HG03045 (cell line): Measurements from ENCODE around the gene ZBTB20.
A peak's percentile ranks its signal among the peaks of the same experiment; 100 is the strongest.
"Not testable (repeated sequence)": the region's sequence is repeated elsewhere in the genome, so short reads cannot be mapped to it uniquely, and the experiment has no call there.

ENCODE experiments used
- ATAC-seq: cut with Tn5 transposase; IDR thresholded peaks from one replicate; pipeline ENCODE4 v1.9.1; 2021; ENCODE audit warnings: mild to moderate bottlenecking, moderate library complexity; ENCODE audit not compliant: unreplicated experiment

The ZBTB20 gene

DNA sequence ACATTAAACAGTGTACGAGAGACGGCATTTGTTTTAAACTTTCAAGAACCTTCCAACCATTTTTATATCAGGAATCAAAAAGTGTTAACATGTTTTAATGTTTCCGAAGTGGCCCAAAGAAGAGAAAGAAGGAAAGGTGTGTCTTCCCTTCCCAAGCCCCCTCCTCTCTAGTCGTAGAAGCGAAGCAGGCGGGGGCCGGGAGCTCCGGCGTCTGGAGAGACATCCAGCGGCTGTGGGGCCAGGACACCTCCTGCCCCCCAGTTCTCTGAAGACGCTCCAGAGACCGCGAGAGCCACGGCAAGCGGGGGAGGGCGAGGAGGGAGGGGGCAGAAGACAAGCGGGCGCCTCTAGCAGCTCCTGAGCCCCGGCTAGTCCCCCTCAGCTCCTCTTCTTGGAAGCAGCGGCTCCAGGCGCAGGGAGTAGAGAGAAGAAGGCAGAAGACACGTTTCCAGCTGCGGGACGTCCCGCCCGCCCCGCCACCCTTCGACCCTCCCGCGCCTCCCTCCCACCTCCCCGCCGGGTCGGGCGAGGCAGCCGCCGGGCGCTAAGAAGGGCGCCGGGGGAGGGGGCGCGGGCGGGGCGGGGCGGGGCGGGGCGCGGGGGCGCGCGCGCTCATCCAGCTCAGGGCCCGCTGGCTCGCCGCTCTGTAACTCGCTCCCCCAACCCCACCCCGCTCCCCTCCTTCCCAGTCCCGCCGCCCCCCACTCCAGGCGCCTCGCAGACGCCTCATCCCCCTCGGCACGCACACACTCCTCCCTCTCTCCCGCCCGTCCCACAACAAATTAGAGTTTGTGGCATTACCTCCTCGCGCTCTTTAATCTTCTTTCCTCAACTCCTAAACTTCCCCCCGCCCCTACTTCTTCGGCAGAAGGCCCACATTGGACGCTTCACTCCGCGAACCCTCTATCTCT lies at the start of gene ZBTB20:
Gene ZBTB20, minus strand, starts transcription at position 871 of the 911 bp plus-strand sequence.
- ATAC-seq, result peak; percentile 33

DNA sequence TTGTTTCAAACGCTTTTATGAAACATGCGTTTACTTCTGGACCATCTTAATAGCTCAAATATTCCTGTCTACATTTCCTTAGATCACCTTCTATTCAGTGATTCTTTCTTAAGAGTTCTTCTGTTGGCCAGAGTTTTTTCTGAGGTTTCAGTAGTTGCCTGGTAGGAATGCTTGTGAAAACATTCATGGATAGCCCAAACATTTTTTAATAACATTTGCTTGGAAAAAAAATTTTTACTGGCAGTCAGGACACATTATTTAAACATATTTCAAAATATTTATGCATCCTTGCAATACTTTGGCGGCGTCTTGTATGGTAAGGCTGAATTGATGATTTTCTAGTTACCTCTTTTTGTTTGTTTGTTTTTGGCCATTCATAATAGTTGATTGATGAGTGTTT lies 47.4 kb upstream of the ZBTB20 start:
- no peak for ATAC-seq

DNA sequence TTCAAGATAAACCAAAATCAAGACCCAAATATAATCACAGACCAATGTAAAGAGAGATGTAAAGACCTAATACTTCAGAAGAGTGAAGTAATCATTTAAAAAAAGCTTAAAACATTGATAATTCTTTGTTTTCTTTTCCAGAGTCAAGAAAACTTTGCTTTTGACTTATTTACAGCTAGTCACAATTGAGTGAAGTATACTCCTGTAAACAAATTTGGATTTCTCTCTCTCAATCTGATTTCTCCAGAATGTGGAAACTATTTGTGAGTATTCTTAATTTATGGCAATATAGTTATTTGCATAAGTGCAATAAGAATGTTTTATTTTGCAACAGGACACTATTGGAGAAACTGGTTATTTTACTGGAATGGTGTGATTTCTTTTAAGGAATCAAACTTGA lies 43.7 kb upstream of the ZBTB20 start:
- ATAC-seq, result no peak

DNA sequence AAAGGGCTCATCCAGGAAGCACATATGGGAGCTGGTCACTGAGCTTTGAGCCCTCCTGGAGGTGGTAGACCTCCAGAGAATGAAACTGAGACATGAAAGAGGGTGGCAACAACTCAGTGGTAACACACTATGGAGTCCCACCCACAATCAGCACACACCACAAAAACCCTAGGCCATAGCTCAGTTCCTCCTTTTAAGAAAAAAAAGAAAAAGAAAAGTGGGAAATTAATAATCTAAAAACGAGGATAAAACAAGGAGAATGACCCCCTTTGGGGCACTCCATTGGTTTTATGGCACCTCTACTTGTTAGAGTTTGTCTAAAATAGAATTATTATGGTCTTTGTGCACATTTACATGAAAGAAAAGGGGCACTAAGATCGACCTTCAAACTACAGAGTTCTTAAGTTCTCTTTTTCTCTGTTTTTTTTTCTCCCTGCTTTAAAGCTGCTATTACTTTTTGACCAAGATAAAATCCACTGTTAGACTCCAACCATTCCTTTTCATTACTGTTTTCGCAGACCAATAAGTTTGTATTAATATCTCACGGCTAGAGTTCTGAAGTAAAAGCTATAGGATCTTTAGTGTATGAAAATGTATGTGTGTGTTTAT lies 40.2 kb upstream of the ZBTB20 start:
- ATAC-seq, result peak; percentile 100

DNA sequence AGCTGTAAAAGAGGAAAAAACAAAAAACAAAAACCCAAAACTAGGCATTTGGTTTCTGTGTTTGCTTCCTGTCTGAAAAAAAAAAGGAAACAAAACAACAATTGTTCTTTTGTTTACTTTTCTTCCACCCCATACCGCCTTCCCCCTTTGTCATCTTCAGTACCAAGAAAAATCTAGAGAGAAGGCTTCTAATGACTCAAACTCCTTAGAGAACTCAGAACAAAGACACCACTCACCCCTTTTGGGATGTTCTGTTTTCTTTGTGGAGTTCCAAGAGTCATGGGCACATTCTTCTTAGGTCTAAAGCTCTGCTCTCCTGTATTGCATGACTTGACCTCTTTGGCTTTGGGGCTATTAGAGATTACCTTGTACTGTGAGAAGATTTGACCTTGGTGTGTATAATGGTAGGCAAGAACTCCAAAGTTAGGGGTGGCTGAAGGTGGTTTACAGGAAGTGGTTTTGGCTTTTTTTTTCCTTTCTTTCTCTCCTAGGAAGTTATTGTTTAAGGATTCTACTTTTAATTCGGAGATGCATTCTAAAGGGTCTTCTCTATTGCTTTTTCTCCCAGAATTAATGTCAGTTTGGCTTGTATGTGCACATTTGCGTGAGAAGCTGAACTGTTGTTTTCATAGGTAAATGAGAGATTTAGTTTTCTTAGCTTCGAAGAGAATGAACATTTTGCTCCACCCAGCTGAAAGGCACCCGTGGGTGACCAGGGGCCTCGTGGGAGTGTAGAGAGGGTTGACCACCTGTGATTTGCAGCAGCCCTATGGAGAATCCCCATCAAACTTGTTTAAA lies 39.5 kb upstream of the ZBTB20 start:
- peak; percentile 39 for ATAC-seq

GRCh38 chr3:115184859-115185572 lies 37.9 kb upstream of the ZBTB20 start:
- ATAC-seq, result not testable (repeated sequence)

DNA sequence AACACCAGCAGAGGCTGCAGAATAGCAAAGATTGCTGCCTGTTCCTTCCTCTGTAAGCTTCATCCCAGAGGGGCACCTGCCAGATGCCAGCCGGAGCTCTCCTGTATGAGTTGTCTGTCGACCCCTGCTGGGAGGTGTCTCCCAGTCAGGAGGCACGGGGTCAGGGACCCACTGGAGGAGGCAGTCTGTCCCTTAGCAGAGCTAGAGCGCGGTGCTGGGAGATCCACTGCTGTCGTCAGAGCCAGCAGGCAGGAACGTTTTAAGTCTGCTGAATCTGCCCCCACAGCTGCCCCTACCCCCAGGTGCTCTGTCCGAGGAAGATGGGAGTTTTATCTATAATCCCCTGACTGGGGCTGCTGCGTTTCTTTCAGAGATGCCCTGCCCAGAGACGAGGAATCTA lies 31.8 kb upstream of the ZBTB20 start:
- ATAC-seq, result not testable (repeated sequence)

DNA sequence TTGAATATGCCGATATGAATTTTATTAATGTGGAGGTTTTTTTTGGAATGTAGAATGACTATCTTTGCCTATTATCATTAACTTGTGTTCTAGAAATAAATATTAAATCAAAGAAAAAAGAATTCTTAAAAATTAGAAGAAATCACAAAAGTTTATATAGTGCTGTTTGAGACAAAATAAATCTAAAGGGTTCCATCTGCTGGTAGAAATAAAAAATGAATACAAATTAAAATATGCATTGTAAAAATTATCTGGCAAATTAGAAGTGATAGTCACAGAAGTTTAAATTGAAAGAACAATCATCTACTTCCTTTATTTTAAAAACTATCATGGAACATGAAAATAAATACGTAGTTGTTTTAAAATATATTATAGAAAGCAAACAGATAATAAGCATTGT lies 22.7 kb upstream of the ZBTB20 start:
- ATAC-seq, result no peak

DNA sequence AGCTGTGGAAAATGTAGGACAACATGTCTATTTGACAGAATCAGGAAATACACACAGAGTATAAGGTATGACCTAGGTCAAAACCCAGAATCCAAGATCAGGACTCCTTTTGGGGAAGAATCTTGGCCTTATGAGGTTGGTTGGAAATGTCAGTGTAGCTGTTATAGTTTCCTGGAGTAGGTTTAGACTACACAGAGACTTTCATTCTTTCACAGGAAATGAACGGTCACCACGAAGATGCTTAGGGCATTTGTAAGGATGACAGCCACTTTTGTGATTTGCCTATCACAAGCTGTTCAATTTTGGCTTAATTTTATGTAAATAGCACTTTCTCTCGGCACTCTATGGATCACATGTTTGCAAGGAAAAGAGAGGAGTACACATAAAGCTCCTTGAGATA lies 18.6 kb upstream of the ZBTB20 start:
- ATAC-seq, result no peak

GRCh38 chr3:115165266-115165665 lies 18.2 kb upstream of the ZBTB20 start:
- ATAC-seq, result no peak

GRCh38 chr3:115164374-115165221 lies 17.5 kb upstream of the ZBTB20 start:
- no peak for ATAC-seq

GRCh38 chr3:115162759-115163158 lies 15.7 kb upstream of the ZBTB20 start:
- ATAC-seq, result no peak

DNA sequence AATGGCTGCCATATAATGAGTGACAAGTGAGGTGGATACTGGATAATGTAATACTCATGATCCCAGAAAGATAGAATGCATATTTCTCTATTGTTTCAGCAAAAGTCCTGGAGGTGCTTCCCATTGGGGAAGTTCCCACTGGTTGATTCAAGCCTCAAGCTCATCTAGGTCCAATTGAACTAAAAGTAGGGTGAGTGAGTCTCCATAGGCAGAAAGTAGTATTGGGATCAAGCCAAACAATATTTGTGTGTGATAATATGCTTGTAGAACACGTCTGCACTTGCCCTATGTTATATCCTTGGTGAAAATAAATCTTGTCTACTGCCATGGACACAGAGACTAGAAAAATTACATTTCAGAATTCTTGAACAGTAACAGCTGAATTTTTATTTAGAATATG lies 14.8 kb upstream of the ZBTB20 start:
- no peak for ATAC-seq

- no peak for ATAC-seq
Measured at GRCh38 chr3:115161168-115161834, 14.2 kb upstream of the ZBTB20 start.

- ATAC-seq, result peak; percentile 99
Measured at GRCh38 chr3:115160295-115160694, 13.2 kb upstream of the ZBTB20 start.

DNA sequence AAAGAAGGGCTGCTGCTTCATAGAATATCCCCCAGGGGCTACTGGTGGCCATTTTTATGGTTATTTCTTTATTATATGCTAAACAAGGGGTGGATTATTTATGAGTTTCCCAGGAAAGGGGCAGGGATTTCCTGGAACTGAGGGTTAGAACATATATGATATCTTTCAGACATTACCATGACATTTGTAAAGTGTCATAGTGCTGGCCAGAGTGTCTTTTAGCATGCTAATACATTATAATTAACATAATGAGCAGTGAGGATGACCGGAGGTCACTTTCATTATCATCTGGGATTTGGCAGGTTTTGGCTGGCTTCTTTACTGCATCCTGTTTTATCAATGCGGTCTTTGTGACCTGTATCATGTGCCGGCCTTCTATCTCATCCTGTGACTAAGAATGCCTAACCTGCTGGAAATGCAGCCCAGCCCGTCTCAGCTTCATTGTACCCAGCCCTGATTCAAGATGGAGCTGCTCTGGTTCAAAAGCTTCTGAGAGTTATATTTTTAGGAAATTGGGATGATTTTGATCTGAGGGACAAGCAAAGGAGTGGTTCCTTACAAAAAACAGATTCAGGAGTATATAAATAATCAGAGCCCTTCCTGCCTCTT lies 9.1 kb upstream of the ZBTB20 start:
- no peak for ATAC-seq

- ATAC-seq, result no peak
Measured at GRCh38 chr3:115154611-115155010, 7.5 kb upstream of the ZBTB20 start.

GRCh38 chr3:115151921-115152320 lies 4.8 kb upstream of the ZBTB20 start:
- ATAC-seq, result no peak
